Measurements from ENCODE around the gene PCDHGA9.
"Not testable (repeated sequence)": the region's sequence is repeated elsewhere in the genome, so short reads cannot be mapped to it uniquely, and the experiment has no call there.

The PCDHGA9 gene

DNA sequence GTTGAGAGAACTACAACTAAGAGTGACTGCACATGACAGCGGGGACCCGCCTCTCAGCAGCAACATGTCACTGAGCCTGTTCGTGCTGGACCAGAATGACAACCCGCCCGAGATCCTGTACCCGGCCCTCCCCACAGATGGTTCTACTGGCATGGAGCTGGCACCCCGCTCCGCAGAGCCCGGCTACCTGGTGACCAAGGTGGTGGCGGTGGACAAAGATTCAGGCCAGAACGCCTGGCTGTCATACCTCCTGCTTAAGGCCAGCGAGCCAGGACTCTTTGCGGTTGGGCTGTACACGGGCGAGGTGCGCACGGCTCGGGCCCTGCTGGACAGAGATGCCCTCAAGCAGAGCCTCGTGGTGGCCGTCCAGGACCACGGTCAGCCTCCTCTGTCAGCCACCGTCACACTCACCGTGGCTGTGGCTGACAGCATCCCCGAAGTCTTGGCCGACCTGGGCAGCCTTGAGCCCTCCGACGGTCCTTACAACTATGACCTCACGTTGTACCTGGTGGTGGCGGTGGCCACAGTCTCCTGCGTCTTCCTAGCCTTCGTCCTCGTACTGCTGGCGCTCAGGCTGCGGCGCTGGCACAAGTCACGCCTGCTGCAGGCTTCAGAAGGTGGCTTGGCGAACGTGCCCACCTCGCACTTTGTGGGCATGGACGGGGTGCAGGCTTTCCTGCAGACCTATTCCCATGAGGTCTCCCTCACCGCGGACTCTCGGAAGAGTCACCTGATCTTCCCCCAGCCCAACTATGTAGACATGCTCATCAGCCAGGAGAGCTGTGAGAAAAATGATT, 17.9 kb upstream of the PCDHGA9 start:
- DNase-seq (ENCODE audit: low spot score), result no peak

GRCh38 chr5:141387557-141388311, 14.8 kb upstream of the PCDHGA9 start, which contains the start of gene PCDHGB4:
TSS of gene PCDHGB4 (plus strand) at chr5:141387698. CDS start at chr5:141387885, 187 bp downstream.
- peak; percentile 29 for DNase-seq (ENCODE audit: low spot score)

GRCh38 chr5:141388661-141389060, 13.9 kb upstream of the PCDHGA9 start:
- no peak for DNase-seq (ENCODE audit: low spot score)

DNA sequence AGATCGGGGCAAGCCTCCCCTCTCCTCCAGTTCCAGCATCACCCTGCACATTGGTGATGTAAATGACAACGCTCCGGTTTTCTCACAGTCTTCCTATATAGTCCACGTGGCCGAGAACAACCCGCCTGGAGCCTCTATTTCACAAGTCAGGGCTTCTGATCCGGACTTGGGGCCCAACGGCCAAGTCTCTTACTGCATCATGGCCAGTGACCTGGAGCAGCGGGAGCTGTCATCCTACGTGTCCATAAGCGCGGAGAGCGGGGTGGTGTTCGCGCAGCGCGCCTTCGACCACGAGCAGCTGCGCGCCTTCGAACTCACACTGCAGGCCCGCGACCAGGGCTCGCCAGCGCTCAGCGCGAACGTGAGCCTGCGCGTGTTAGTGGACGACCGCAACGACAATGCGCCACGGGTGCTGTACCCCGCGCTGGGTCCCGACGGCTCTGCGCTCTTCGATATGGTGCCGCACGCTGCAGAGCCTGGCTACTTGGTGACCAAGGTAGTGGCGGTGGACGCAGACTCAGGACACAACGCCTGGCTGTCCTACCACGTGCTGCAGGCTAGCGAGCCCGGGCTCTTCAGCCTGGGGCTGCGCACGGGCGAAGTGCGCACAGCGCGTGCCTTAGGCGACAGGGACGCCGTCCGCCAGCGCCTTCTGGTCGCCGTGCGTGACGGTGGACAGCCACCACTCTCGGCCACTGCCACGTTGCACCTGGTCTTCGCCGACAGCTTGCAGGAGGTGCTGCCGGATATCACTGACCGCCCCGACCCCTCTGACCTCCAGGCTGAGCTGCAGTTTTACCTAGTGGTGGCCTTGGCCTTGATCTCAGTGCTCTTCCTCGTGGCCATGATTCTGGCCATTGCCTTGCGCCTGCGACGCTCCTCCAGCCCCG, 13.2 kb upstream of the PCDHGA9 start:
- DNase-seq (ENCODE audit: low spot score), result no peak

DNA sequence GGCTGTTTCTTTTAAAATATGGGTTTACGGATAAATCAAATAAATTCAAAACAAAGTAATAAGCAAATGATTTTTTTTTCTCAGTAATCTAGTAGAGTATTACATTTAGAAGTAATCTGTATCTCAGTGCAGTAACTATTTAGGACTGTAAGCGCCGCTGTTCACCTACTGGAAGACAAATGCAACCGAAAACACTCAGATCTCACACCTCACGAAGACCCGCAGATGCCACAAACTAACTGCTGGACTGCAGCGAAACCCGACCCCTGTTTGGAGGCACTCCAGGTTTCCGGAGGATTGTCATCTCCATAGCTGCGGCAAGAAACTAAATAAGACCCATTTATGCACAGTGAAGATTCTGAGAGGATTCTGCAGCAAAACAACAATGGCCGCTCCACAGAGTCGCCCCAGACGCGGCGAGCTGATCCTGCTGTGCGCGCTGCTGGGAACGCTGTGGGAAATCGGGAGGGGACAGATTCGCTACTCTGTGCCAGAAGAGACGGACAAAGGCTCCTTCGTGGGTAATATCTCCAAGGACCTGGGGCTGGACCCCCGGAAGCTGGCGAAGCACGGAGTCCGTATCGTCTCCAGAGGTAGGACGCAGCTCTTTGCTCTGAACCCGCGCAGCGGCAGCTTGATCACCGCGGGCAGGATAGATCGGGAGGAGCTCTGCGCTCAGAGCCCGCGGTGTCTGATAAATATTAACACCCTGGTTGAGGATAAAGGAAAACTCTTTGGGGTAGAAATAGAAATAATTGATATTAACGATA, 10.0 kb upstream of the PCDHGA9 start, which contains the start of gene PCDHGA8:
Gene PCDHGA8, plus strand, starts transcription at position 205 of the 770 bp plus-strand sequence. Its CDS starts 181 bp downstream, at position 386.
- DNase-seq (ENCODE audit: low spot score), result no peak

DNA sequence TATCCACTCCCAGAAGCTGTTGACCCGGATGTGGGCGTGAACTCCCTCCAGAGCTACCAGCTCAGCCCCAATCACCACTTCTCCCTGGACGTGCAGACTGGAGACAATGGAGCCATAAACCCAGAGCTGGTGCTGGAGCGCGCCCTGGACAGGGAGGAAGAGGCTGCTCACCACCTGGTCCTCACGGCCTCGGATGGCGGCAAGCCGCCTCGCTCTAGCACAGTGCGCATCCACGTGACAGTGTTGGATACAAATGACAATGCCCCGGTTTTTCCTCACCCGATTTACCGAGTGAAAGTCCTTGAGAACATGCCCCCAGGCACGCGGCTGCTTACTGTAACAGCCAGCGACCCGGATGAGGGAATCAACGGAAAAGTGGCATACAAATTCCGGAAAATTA, 9.3 kb upstream of the PCDHGA9 start:
- no peak for DNase-seq (ENCODE audit: low spot score)

DNA sequence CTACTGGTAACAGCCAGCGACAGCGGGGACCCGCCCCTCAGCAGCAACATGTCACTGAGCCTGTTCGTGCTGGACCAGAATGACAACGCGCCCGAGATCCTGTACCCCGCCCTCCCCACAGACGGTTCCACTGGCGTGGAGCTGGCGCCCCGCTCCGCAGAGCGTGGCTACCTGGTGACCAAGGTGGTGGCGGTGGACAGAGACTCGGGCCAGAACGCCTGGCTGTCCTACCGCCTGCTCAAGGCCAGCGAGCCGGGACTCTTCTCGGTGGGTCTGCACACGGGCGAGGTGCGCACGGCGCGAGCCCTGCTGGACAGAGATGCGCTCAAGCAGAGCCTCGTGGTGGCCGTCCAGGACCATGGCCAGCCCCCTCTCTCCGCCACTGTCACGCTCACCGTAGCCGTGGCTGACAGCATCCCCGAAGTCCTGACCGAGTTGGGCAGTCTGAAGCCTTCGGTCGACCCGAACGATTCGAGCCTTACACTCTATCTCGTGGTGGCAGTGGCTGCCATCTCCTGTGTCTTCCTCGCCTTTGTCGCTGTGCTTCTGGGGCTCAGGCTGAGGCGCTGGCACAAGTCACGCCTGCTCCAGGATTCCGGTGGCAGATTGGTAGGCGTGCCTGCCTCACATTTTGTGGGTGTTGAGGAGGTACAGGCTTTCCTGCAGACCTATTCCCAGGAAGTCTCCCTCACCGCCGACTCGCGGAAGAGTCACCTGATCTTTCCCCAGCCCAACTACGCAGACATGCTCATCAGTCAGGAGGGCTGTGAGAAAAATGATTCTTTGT, 8.0 kb upstream of the PCDHGA9 start:
- DNase-seq (ENCODE audit: low spot score), result not testable (repeated sequence)

- DNase-seq (ENCODE audit: low spot score), result peak; percentile 62
These were observed 4.6 kb upstream of the PCDHGA9 start, which contains the start of gene PCDHGB5 for GRCh38 chr5:141397756-141398551. TSS of gene PCDHGB5 (plus strand) at chr5:141397947. CDS start at chr5:141398128, 181 bp downstream.

DNA sequence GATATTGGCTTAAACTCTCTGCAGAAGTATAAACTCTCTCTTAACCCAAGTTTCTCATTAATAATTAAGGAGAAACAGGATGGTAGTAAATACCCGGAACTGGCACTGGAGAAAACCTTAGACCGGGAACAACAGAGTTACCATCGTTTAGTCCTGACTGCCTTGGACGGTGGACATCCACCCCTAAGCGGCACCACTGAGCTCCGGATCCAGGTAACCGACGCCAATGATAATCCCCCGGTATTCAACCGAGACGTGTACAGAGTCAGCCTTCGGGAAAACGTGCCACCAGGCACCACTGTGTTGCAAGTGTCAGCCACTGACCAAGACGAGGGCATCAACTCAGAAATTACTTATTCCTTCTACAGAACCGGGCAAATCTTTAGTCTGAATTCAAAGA, 4.0 kb upstream of the PCDHGA9 start:
- no peak for DNase-seq (ENCODE audit: low spot score)

DNA sequence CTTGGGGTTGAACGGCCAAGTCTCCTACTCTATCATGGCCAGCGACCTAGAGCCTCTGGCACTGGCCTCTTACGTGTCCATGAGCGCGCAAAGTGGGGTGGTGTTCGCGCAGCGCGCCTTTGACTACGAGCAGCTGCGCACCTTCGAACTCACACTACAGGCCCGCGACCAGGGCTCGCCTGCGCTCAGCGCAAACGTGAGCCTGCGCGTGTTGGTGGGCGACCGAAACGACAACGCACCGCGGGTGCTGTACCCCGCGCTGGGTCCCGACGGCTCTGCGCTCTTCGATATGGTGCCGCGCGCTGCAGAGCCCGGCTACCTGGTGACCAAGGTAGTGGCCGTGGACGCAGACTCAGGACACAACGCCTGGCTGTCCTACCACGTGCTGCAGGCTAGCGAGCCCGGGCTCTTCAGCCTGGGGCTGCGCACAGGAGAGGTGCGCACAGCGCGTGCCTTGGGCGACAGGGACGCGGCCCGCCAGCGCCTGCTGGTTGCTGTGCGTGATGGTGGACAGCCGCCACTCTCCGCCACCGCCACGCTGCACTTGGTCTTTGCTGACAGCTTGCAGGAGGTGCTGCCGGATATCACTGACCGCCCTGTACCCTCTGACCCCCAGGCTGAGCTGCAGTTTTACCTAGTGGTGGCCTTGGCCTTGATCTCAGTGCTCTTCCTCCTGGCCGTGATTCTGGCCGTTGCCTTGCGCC, 2.9 kb upstream of the PCDHGA9 start:
- DNase-seq (ENCODE audit: low spot score), result no peak

DNA sequence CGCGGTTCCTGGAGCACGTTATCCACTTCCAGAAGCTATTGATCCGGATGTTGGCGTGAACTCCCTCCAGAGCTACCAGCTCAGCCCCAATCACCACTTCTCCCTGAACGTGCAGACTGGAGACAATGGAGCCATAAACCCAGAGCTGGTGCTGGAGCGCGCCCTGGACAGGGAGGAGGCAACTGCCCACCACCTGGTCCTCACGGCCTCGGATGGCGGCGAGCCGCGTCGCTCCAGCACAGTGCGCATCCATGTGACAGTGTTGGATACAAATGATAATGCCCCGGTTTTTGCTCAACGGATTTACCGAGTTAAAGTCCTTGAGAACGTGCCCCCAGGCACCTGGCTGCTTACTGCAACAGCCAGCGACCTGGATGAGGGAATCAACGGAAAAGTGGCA, 809 bp downstream of the PCDHGA9 start:
- DNase-seq (ENCODE audit: low spot score), result no peak

GRCh38 chr5:141407790-141408505, 5.4 kb downstream of the PCDHGA9 start, which contains the start of gene PCDHGB6:
TSS of gene PCDHGB6 (plus strand) at chr5:141408021. CDS start at chr5:141408203, 182 bp downstream.
- peak; percentile 14 for DNase-seq (ENCODE audit: low spot score)

GRCh38 chr5:141409598-141410306, 7.2 kb downstream of the PCDHGA9 start:
- no peak for DNase-seq (ENCODE audit: low spot score)

GRCh38 chr5:141411575-141411974, 9.0 kb downstream of the PCDHGA9 start:
- no peak for DNase-seq (ENCODE audit: low spot score)

- peak; percentile 67 for DNase-seq (ENCODE audit: low spot score)
These were observed 10.4 kb downstream of the PCDHGA9 start, which contains the start of gene PCDHGA10 for GRCh38 chr5:141412854-141413539. TSS of gene PCDHGA10 (plus strand) at chr5:141412987. CDS start at chr5:141413176, 189 bp downstream.

DNA sequence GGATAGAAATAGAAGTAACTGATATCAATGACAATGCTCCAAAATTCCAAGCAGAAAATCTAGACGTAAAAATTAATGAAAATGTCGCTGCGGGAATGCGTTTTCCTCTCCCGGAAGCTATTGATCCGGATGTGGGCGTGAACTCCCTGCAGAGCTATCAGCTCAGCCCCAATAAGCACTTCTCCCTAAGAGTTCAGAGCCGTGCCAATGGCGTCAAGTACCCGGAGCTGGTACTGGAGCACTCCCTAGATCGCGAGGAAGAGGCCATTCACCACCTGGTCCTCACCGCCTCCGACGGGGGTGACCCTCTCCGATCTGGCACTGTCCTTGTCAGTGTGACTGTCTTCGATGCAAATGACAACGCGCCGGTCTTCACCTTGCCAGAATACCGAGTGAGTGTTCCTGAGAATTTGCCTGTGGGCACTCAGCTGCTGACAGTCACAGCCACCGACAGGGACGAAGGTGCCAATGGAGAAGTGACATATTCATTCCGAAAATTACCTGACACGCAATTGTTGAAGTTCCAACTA, 11.0 kb downstream of the PCDHGA9 start:
- DNase-seq (ENCODE audit: low spot score), result no peak
